22Rv1 (cell line): ENCODE data around the gene PEX14.

Source experiments
- H3K27ac ChIP-seq: fragments of 450-650 bp; 2 replicates; pipeline ENCODE4 v1.5.1; 2017
- CTCF ChIP-seq: fragments of 450-650 bp; IDR thresholded peaks from 2 replicates; pipeline ENCODE4 v1.5.1; 2017; ENCODE audit warnings: mild to moderate bottlenecking
- ZFX ChIP-seq: fragments of 450-650 bp; IDR thresholded peaks from 2 replicates; pipeline ENCODE4 v1.6.1; 2017; ENCODE audit warnings: antibody characterized with exemption, borderline replicate concordance

PEX14 gene

GRCh38 chr1:10599194-10599861 is 124.6 kb downstream of the PEX14 start:
- TF ChIP-seq CTCF: no peak
- TF ChIP-seq ZFX: no peak
- H3K27ac ChIP-seq: no peak overlapping the region

- TF ChIP-seq ZFX: no peak
- TF ChIP-seq CTCF: no peak
- no peak overlapping the region for H3K27ac ChIP-seq
Observed at GRCh38 chr1:10601342-10602070, 126.8 kb downstream of the PEX14 start.

- no peak overlapping the region for H3K27ac ChIP-seq
- TF ChIP-seq CTCF (no peak), ZFX (no peak)
Observed at GRCh38 chr1:10602936-10603335, 128.2 kb downstream of the PEX14 start.

GRCh38 chr1:10604966-10605365 is 130.2 kb downstream of the PEX14 start:
- no peak for TF ChIP-seq CTCF
- TF ChIP-seq ZFX: no peak
- H3K27ac ChIP-seq: no peak overlapping the region

- no peak overlapping the region for H3K27ac ChIP-seq
- TF ChIP-seq CTCF (no peak), ZFX (no peak)
Observed at GRCh38 chr1:10606064-10606463, 131.3 kb downstream of the PEX14 start.

GRCh38 chr1:10607228-10607627 is 132.5 kb downstream of the PEX14 start:
- no peak for TF ChIP-seq CTCF
- TF ChIP-seq ZFX: no peak

GRCh38 chr1:10608690-10609089 is 133.9 kb downstream of the PEX14 start:
- TF ChIP-seq CTCF: no peak
- TF ChIP-seq ZFX: no peak
- no peak overlapping the region for H3K27ac ChIP-seq

More at GRCh38 chr1:10607228-10607627, 132.5 kb downstream of the PEX14 start:
- H3K27ac ChIP-seq: no peak overlapping the region
